ENCODE results near the gene GRN.

DNA sequence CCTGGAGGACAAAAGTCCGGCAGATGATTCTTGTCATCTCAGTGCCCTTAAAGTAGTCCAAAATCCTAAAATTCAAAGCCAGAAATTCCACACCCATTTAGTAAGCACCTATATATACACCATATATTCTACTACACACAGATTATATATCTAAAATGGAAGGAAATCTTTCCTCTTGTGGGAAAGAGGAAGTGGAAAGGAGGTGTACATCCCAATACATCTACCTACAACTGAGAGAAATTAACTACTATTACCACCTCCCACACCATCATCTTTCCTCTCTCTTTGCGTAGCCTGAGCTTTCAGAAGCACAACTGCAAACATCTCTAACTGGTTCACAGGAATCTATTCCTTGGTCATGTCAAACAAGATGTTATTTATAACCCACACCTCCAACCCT lies 49.7 kb downstream of the GRN start:
- TF ChIP-seq POLR2A (IDR thresholded peaks at IDR 0.05): no peak
- TF ChIP-seq, protein P1, sequence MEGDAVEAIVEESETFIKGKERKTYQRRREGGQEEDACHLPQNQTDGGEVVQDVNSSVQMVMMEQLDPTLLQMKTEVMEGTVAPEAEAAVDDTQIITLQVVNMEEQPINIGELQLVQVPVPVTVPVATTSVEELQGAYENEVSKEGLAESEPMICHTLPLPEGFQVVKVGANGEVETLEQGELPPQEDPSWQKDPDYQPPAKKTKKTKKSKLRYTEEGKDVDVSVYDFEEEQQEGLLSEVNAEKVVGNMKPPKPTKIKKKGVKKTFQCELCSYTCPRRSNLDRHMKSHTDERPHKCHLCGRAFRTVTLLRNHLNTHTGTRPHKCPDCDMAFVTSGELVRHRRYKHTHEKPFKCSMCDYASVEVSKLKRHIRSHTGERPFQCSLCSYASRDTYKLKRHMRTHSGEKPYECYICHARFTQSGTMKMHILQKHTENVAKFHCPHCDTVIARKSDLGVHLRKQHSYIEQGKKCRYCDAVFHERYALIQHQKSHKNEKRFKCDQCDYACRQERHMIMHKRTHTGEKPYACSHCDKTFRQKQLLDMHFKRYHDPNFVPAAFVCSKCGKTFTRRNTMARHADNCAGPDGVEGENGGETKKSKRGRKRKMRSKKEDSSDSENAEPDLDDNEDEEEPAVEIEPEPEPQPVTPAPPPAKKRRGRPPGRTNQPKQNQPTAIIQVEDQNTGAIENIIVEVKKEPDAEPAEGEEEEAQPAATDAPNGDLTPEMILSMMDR (IDR thresholded peaks at IDR 0.05 in 4 of 5, conservative IDR thresholded peaks at IDR 0.05 in 1 of 5): no peak

All from gastrocnemius medialis (tissue), 4 donors.